ENCODE data around the gene YPEL2. TPM values are rescaled to one million over a fixed set of nuclear protein-coding genes. Genes with fewer than 3 reads are reported as not detected.

The YPEL2 gene
- total and polyA plus RNA-seq, 7 experiments from 2014 or later = 10.6 to 52.0 (median 38.4) TPM

- no peaks in the 10 kb centered on the region for H3K4me1 ChIP-seq (ENCODE audit: control insufficient read depth in 2 of 2, insufficient read depth in 2 of 2, low read length in 2 of 2)
- no peaks in the 10 kb centered on the region for H3K27me3 ChIP-seq (ENCODE audit: control insufficient read depth in 2 of 2, insufficient read depth in 2 of 2, low read length in 2 of 2)
- Mint-ChIP-seq H3K4me1 (peaks cover 0 to 7% (median 0%) of the 10 kb centered on the region in 7 donors), H3K27ac (peak overlapping the region in 2 of 9 donors; percentile 3 to 48), H3K36me3 (peaks cover 7 to 63% (median 17%) of the 10 kb centered on the region in 5 donors), H3K4me3 (no peak overlapping the region), H3K27me3 (no peaks in the 10 kb centered on the region), H3K9me3 (no peaks in the 10 kb centered on the region)
- no peaks in the 10 kb centered on the region for H3K9me3 ChIP-seq (ENCODE audit: control insufficient read depth in 2 of 3, low read length in 3 of 3)
- intact Hi-C loops (cut with micrococcal nuclease) = loop anchor here in 1 of 2 donors (5.0 kb wide), 1 partner anchor 36 kb away; no protein-coding TSS in a partner anchor
- DNase-seq (no peak), ATAC-seq (no peak)
- CTCF ChIA-PET = no interaction called here
- POLR2A ChIA-PET = no interaction called here
- H3K4me3 ChIP-seq (ENCODE audit: low read length) = no peak overlapping the region
- H3K27ac ChIP-seq (ENCODE audit: low read depth, low read length) = no peak overlapping the region
- H3K36me3 ChIP-seq (ENCODE audit: control insufficient read depth in 2 of 3, insufficient read depth in 3 of 3, low read length in 3 of 3) = peaks cover 0 to 51% (median 5%) of the 10 kb centered on the region in 3 experiments
Observed at GRCh38 chr17:59401274-59401673, 69.8 kb downstream of the YPEL2 start.

- Mint-ChIP-seq H3K27ac (peak overlapping the region in 3 of 9 donors; percentile 3 to 51 (median 48)), H3K36me3 (peaks cover 5 to 61% (median 19%) of the 10 kb centered on the region in 5 donors), H3K27me3 (no peaks in the 10 kb centered on the region), H3K4me1 (peaks cover 0 to 7% (median 0%) of the 10 kb centered on the region in 7 donors), H3K9me3 (no peaks in the 10 kb centered on the region), H3K4me3 (no peak overlapping the region)
- ATAC-seq (no peak), DNase-seq (no peak)
- ChIA-PET CTCF (interaction anchor here (0.6 to 0.7 kb wide), 2 partner anchors 17 to 26 kb away, joined by 3 read pairs; no protein-coding TSS in a partner anchor), POLR2A (no interaction called here)
- no peaks in the 10 kb centered on the region for H3K9me3 ChIP-seq (ENCODE audit: control insufficient read depth in 2 of 3, low read length in 3 of 3)
- no peaks in the 10 kb centered on the region for H3K27me3 ChIP-seq (ENCODE audit: control insufficient read depth in 2 of 2, insufficient read depth in 2 of 2, low read length in 2 of 2)
- no peak overlapping the region for H3K27ac ChIP-seq (ENCODE audit: low read depth, low read length)
- intact Hi-C loops (cut with micrococcal nuclease) = loop anchor here in 1 of 2 donors (5.0 kb wide), 1 partner anchor 36 kb away; no protein-coding TSS in a partner anchor
- peaks cover 0 to 49% (median 5%) of the 10 kb centered on the region in 3 experiments for H3K36me3 ChIP-seq (ENCODE audit: control insufficient read depth in 2 of 3, insufficient read depth in 3 of 3, low read length in 3 of 3)
- no peak overlapping the region for H3K4me3 ChIP-seq (ENCODE audit: low read length)
- no peaks in the 10 kb centered on the region for H3K4me1 ChIP-seq (ENCODE audit: control insufficient read depth in 2 of 2, insufficient read depth in 2 of 2, low read length in 2 of 2)
Observed at GRCh38 chr17:59401725-59402124, 70.3 kb downstream of the YPEL2 start.

- no peaks in the 10 kb centered on the region for H3K9me3 ChIP-seq (ENCODE audit: control insufficient read depth in 2 of 3, low read length in 3 of 3)
- H3K9me3 Mint-ChIP-seq = no peaks in the 10 kb centered on the region
- ChIA-PET POLR2A (interaction anchor here (1.4 kb wide), 1 partner anchor 40 kb away, joined by 3 read pairs; no protein-coding TSS in a partner anchor), CTCF (interaction anchor here (0.6 to 1.6 kb wide), 3 partner anchors 16 to 1019 kb away, joined by 3 to 5 read pairs (median 3); partner anchors contain the start of gene CHCT1)
- H3K4me1 Mint-ChIP-seq = peaks cover 0 to 7% (median 0%) of the 10 kb centered on the region in 7 donors
- DNase-seq (no peak), ATAC-seq (no peak)
- no peak overlapping the region for H3K4me3 Mint-ChIP-seq
- no peaks in the 10 kb centered on the region for H3K27me3 ChIP-seq (ENCODE audit: control insufficient read depth in 2 of 2, insufficient read depth in 2 of 2, low read length in 2 of 2)
- H3K36me3 ChIP-seq (ENCODE audit: control insufficient read depth in 2 of 3, insufficient read depth in 3 of 3, low read length in 3 of 3) = peaks cover 0 to 40% (median 0%) of the 10 kb centered on the region in 3 experiments
- H3K4me1 ChIP-seq (ENCODE audit: control insufficient read depth in 2 of 2, insufficient read depth in 2 of 2, low read length in 2 of 2) = no peaks in the 10 kb centered on the region
- intact Hi-C loops (cut with micrococcal nuclease) = loop anchor here in 1 of 2 donors (5.0 kb wide), 1 partner anchor 35 kb away; no protein-coding TSS in a partner anchor
- H3K36me3 Mint-ChIP-seq = peaks cover 5 to 52% (median 17%) of the 10 kb centered on the region in 5 donors
- no peak overlapping the region for H3K27ac ChIP-seq (ENCODE audit: low read depth, low read length)
- no peaks in the 10 kb centered on the region for H3K27me3 Mint-ChIP-seq
- H3K4me3 ChIP-seq (ENCODE audit: low read length) = no peak overlapping the region
- H3K27ac Mint-ChIP-seq = peak overlapping the region in 3 of 9 donors; percentile 2 to 40 (median 36)
Observed at GRCh38 chr17:59402760-59403159, 71.3 kb downstream of the YPEL2 start.

GRCh38 chr17:59404471-59404870 is 73.0 kb downstream of the YPEL2 start:
- no peak for ATAC-seq
- Histone ChIP-seq H3K36me3 (ENCODE audit: control insufficient read depth in 2 of 3, insufficient read depth in 3 of 3, low read length in 3 of 3) (peaks cover 0 to 25% (median 0%) of the 10 kb centered on the region in 3 experiments), H3K4me1 (ENCODE audit: control insufficient read depth in 2 of 2, insufficient read depth in 2 of 2, low read length in 2 of 2) (no peaks in the 10 kb centered on the region), H3K27ac (ENCODE audit: low read depth, low read length) (no peak overlapping the region), H3K9me3 (ENCODE audit: control insufficient read depth in 2 of 3, low read length in 3 of 3) (no peaks in the 10 kb centered on the region), H3K27me3 (ENCODE audit: control insufficient read depth in 2 of 2, insufficient read depth in 2 of 2, low read length in 2 of 2) (no peaks in the 10 kb centered on the region), H3K4me3 (ENCODE audit: low read length) (no peak overlapping the region)
- ChIA-PET CTCF (interaction anchor here (1.0 kb wide), 2 partner anchors 24 to 71 kb away, joined by 3 read pairs; no protein-coding TSS in a partner anchor), POLR2A (no interaction called here)
- intact Hi-C loops (cut with micrococcal nuclease) = loop anchor here in 1 of 2 donors (5.0 kb wide), 1 partner anchor 33 kb away; no protein-coding TSS in a partner anchor
- no peak for DNase-seq
- Mint-ChIP-seq H3K4me3 (no peak overlapping the region), H3K36me3 (peaks cover 0 to 39% (median 17%) of the 10 kb centered on the region in 5 donors), H3K27me3 (no peaks in the 10 kb centered on the region), H3K4me1 (peaks cover 0 to 3% (median 0%) of the 10 kb centered on the region in 7 donors), H3K9me3 (peaks cover 0 to 6% (median 0%) of the 10 kb centered on the region in 11 donors), H3K27ac (peak overlapping the region in 3 of 9 donors; percentile 14 to 42 (median 21))

GRCh38 chr17:59405944-59406705 is 74.7 kb downstream of the YPEL2 start:
- no peak overlapping the region for H3K4me3 ChIP-seq (ENCODE audit: low read length)
- Mint-ChIP-seq H3K27me3 (no peaks in the 10 kb centered on the region), H3K4me1 (peaks cover 0 to 3% (median 0%) of the 10 kb centered on the region in 7 donors), H3K36me3 (peaks cover 0 to 36% (median 22%) of the 10 kb centered on the region in 5 donors), H3K9me3 (peaks cover 0 to 12% (median 2%) of the 10 kb centered on the region in 11 donors), H3K4me3 (no peak overlapping the region), H3K27ac (peak overlapping the region in 2 of 9 donors; percentile 17 to 51)
- CTCF ChIA-PET = no interaction called here
- H3K36me3 ChIP-seq (ENCODE audit: control insufficient read depth in 2 of 3, insufficient read depth in 3 of 3, low read length in 3 of 3) = peaks cover 0 to 20% (median 0%) of the 10 kb centered on the region in 3 experiments
- DNase-seq (no peak), ATAC-seq (no peak)
- POLR2A ChIA-PET = no interaction called here
- no peak overlapping the region for H3K27ac ChIP-seq (ENCODE audit: low read depth, low read length)
- intact Hi-C loops (cut with micrococcal nuclease) = no loop called here
- no peaks in the 10 kb centered on the region for H3K4me1 ChIP-seq (ENCODE audit: control insufficient read depth in 2 of 2, insufficient read depth in 2 of 2, low read length in 2 of 2)
- no peaks in the 10 kb centered on the region for H3K9me3 ChIP-seq (ENCODE audit: control insufficient read depth in 2 of 3, low read length in 3 of 3)
- no peaks in the 10 kb centered on the region for H3K27me3 ChIP-seq (ENCODE audit: control insufficient read depth in 2 of 2, insufficient read depth in 2 of 2, low read length in 2 of 2)

- H3K36me3 ChIP-seq (ENCODE audit: control insufficient read depth in 2 of 3, insufficient read depth in 3 of 3, low read length in 3 of 3) = peaks cover 0 to 17% (median 0%) of the 10 kb centered on the region in 3 experiments
- no peak overlapping the region for H3K27ac ChIP-seq (ENCODE audit: low read depth, low read length)
- DNase-seq = no peak
- Mint-ChIP-seq H3K36me3 (peaks cover 0 to 32% (median 25%) of the 10 kb centered on the region in 5 donors), H3K4me1 (peaks cover 0 to 3% (median 0%) of the 10 kb centered on the region in 7 donors), H3K27ac (no peak overlapping the region), H3K27me3 (no peaks in the 10 kb centered on the region), H3K4me3 (no peak overlapping the region), H3K9me3 (peaks cover 0 to 12% (median 2%) of the 10 kb centered on the region in 11 donors)
- no peaks in the 10 kb centered on the region for H3K9me3 ChIP-seq (ENCODE audit: control insufficient read depth in 2 of 3, low read length in 3 of 3)
- no peak overlapping the region for H3K4me3 ChIP-seq (ENCODE audit: low read length)
- intact Hi-C loops (cut with micrococcal nuclease) = no loop called here
- no peaks in the 10 kb centered on the region for H3K27me3 ChIP-seq (ENCODE audit: control insufficient read depth in 2 of 2, insufficient read depth in 2 of 2, low read length in 2 of 2)
- H3K4me1 ChIP-seq (ENCODE audit: control insufficient read depth in 2 of 2, insufficient read depth in 2 of 2, low read length in 2 of 2) = no peaks in the 10 kb centered on the region
- POLR2A ChIA-PET = no interaction called here
- ATAC-seq = no peak
- CTCF ChIA-PET = no interaction called here
Observed at GRCh38 chr17:59406808-59407381, 75.4 kb downstream of the YPEL2 start.
